ENCODE data around the gene SLPI.

SLPI gene

GRCh38 chr20:45211569-45212474, 42.5 kb downstream of the SLPI start:
- DNase-seq: no peak

GRCh38 chr20:45209924-45210323, 44.4 kb downstream of the SLPI start:
- DNase-seq: no peak

GRCh38 chr20:45206725-45207124, 47.6 kb downstream of the SLPI start, which contains the start of gene SEMG1:
SEMG1 (plus strand) TSS chr20:45207033; CDS start chr20:45207054, 21 bp downstream.
- no peak for DNase-seq
